ENCODE measurements around the gene IQSEC1.

- TF ChIP-seq HMGXB4 (CRISPR knock-in tag; IDR thresholded peaks at IDR 0.05; ENCODE audit: borderline replicate concordance) (no peak), CTCF (IDR thresholded peaks at IDR 0.05) (no peak)
Measured at GRCh38 chr3:13063225-13063624, 10.0 kb downstream of the IQSEC1 start.

All from A549 (cell line).